Measurements from ENCODE around the gene TUBB6. TPM values are rescaled to one million over a fixed set of nuclear protein-coding genes. Genes with fewer than 3 reads are reported as not detected.

TUBB6 gene
- total and polyA plus RNA-seq, 10 of the 15 experiments (the other 5 are each of a cell fraction or from before 2014, with no cell fraction given), result 27.4 to 262 (median 82.5) TPM

- TF ChIP-seq DPF2 (IDR thresholded peaks at IDR 0.05) (no peak), SIX5 (IDR thresholded peaks at IDR 0.05; ENCODE audit: low read depth, low read length, severe bottlenecking) (no peak), SUZ12 (IDR thresholded peaks at IDR 0.05; ENCODE audit: unreplicated experiment) (no peak), NFYB (IDR thresholded peaks at IDR 0.05; ENCODE audit: insufficient read depth, low read depth, low read length) (no peak)
Measured at GRCh38 chr18:12345491-12346239, 37.6 kb downstream of the TUBB6 start (continued).

- Histone ChIP-seq H3K4me2 (ENCODE audit: control insufficient read depth, insufficient read depth) (no peak overlapping the region), H3K27ac (ENCODE audit: control insufficient read depth, insufficient read depth) (no peak overlapping the region), H3K4me3 (no peak overlapping the region), H3K9me3 (replicated peaks; ENCODE audit: control insufficient read depth, insufficient read depth, low read length) (no peaks in the 10 kb centered on the region), H2AFZ (ENCODE audit: control insufficient read depth, low read depth, low read length) (no peak overlapping the region), H3K79me2 (ENCODE audit: control insufficient read depth, insufficient read depth, low read length) (no peaks in the 10 kb centered on the region), H3K36me3 (ENCODE audit: control insufficient read depth in 2 of 2, insufficient read depth in 2 of 2, low read length in 1 of 2) (peaks cover 23 to 42% of the 10 kb centered on the region in 2 experiments; a peak in 3 of 4 replicates), H3K4me1 (ENCODE audit: control insufficient read depth, insufficient read depth, low read length) (no peaks in the 10 kb centered on the region), H3K9ac (ENCODE audit: control insufficient read depth, insufficient read depth, low read length) (no peak overlapping the region), H4K20me1 (ENCODE audit: control insufficient read depth, insufficient read depth) (no peaks in the 10 kb centered on the region), H3K27me3 (replicated peaks in 1 of 2; ENCODE audit: control insufficient read depth in 2 of 2, insufficient read depth in 2 of 2, low read length in 1 of 2) (no peaks in the 10 kb centered on the region)
- BruUV-seq (replicated peaks), result no TSS peak
- 95% methylated on average over 7 of the region's 7 CpGs for WGBS (ENCODE audit: insufficient coverage, insufficient replicate concordance, low lambda C conversion rate, missing lambda C conversion rate)
- ChIA-PET CTCF (interaction anchor here (1.1 to 3.2 kb wide), 2 partner anchors 19 kb away, joined by 3 to 20 read pairs; no protein-coding TSS in a partner anchor), POLR2A (no interaction called here), SMC1A (ENCODE audit: uncharacterized antibody, unreplicated experiment) (no interaction called here), RAD21 (ENCODE audit: unreplicated experiment) (no interaction called here)
- in situ Hi-C loops (cut with MboI) (no loop called here), intact Hi-C loops (cut with micrococcal nuclease; ENCODE audit: unreplicated experiment) (no loop called here)
- DNase-seq (ENCODE audit: low read depth, low spot score) (no peak), FAIRE-seq (no peak), ATAC-seq (no peak)
- TF ChIP-seq ZNF207 (IDR thresholded peaks at IDR 0.05; ENCODE audit: borderline replicate concordance) (no peak), POLR2A (IDR thresholded peaks at IDR 0.05; ENCODE audit: low read depth, low read length) (peak; percentile 53; the same call in 1 of the 2 replicates)
Measured at GRCh38 chr18:12346240-12346565, 38.2 kb downstream of the TUBB6 start.

DNA sequence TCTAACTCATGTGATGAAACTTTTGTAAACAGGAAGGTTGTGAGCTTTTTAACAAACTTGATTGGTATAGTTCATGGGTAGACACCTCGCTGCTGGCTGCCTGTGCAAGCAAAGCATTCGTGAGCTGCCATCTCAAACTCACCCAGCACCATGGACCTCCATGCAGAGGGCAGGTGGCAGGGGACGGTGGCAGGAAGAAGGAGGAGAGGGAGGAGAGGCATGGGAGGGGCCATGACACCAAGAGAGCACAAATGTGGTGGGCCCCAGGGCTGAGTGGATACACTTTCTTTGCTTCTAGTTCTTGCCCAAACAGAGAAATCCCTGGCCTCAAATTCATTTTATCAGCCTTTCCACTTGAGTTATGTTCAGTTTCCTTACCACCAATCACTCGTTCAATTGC is 39.9 kb downstream of the TUBB6 start:
- ATAC-seq (no peak), FAIRE-seq (no peak), DNase-seq (ENCODE audit: low read depth, low spot score) (no peak)
- Histone ChIP-seq H3K4me1 (ENCODE audit: control insufficient read depth, insufficient read depth, low read length) (no peaks in the 10 kb centered on the region), H3K36me3 (ENCODE audit: control insufficient read depth in 2 of 2, insufficient read depth in 2 of 2, low read length in 1 of 2) (peaks cover 23 to 45% of the 10 kb centered on the region in 2 experiments), H2AFZ (ENCODE audit: control insufficient read depth, low read depth, low read length) (no peak overlapping the region), H3K9ac (ENCODE audit: control insufficient read depth, insufficient read depth, low read length) (no peak overlapping the region), H3K27ac (ENCODE audit: control insufficient read depth, insufficient read depth) (no peak overlapping the region), H3K27me3 (replicated peaks in 1 of 2; ENCODE audit: control insufficient read depth in 2 of 2, insufficient read depth in 2 of 2, low read length in 1 of 2) (no peaks in the 10 kb centered on the region), H3K4me3 (no peak overlapping the region), H4K20me1 (ENCODE audit: control insufficient read depth, insufficient read depth) (no peaks in the 10 kb centered on the region), H3K4me2 (ENCODE audit: control insufficient read depth, insufficient read depth) (no peak overlapping the region), H3K9me3 (replicated peaks; ENCODE audit: control insufficient read depth, insufficient read depth, low read length) (no peaks in the 10 kb centered on the region), H3K79me2 (ENCODE audit: control insufficient read depth, insufficient read depth, low read length) (no peaks in the 10 kb centered on the region)
- WGBS (ENCODE audit: insufficient coverage, insufficient replicate concordance, low lambda C conversion rate, missing lambda C conversion rate), result 91% methylated on average over 4 of the region's 4 CpGs
- ChIA-PET POLR2A (no interaction called here), SMC1A (ENCODE audit: uncharacterized antibody, unreplicated experiment) (no interaction called here), RAD21 (ENCODE audit: unreplicated experiment) (no interaction called here), CTCF (interaction anchor here (1.6 to 3.2 kb wide), 2 partner anchors 20 to 76 kb away, joined by 3 to 20 read pairs; no protein-coding TSS in a partner anchor)
- intact Hi-C loops (cut with micrococcal nuclease; ENCODE audit: unreplicated experiment), result no loop called here
- no TSS peak for BruUV-seq (replicated peaks)
- in situ Hi-C loops (cut with MboI), result no loop called here
- TF ChIP-seq, protein P1, sequence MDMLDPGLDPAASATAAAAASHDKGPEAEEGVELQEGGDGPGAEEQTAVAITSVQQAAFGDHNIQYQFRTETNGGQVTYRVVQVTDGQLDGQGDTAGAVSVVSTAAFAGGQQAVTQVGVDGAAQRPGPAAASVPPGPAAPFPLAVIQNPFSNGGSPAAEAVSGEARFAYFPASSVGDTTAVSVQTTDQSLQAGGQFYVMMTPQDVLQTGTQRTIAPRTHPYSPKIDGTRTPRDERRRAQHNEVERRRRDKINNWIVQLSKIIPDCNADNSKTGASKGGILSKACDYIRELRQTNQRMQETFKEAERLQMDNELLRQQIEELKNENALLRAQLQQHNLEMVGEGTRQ (IDR thresholded peaks at IDR 0.05; ENCODE audit: borderline replicate concordance, low read depth, low read length), result no peak
- TF ChIP-seq GATAD2B (conservative IDR thresholded peaks at IDR 0.05; ENCODE audit: low read depth), result no peak
- TF ChIP-seq ZNF622 (IDR thresholded peaks at IDR 0.05), result no peak
- no peak for TF ChIP-seq SPI1 (IDR thresholded peaks at IDR 0.05; ENCODE audit: borderline replicate concordance, insufficient read depth, low read depth, low read length)
- TF ChIP-seq, protein P2, sequence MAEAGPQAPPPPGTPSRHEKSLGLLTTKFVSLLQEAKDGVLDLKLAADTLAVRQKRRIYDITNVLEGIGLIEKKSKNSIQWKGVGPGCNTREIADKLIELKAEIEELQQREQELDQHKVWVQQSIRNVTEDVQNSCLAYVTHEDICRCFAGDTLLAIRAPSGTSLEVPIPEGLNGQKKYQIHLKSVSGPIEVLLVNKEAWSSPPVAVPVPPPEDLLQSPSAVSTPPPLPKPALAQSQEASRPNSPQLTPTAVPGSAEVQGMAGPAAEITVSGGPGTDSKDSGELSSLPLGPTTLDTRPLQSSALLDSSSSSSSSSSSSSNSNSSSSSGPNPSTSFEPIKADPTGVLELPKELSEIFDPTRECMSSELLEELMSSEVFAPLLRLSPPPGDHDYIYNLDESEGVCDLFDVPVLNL (IDR thresholded peaks at IDR 0.05; ENCODE audit: low read depth, low read length), result no peak
- no peak for TF ChIP-seq MTA3 (IDR thresholded peaks at IDR 0.05; ENCODE audit: borderline replicate concordance, low read length)
- TF ChIP-seq DPF2 (IDR thresholded peaks at IDR 0.05), result no peak
- TF ChIP-seq BMI1 (IDR thresholded peaks at IDR 0.05; ENCODE audit: borderline replicate concordance), result no peak
- no peak for TF ChIP-seq ZSCAN29 (IDR thresholded peaks at IDR 0.05)
- TF ChIP-seq MTA2 (IDR thresholded peaks at IDR 0.05; ENCODE audit: low read depth), result no peak
